Measurements from ENCODE around the gene MRPL57. TPM values are rescaled to one million over a fixed set of nuclear protein-coding genes. Genes with fewer than 3 reads are reported as not detected.

MRPL57 gene
- total RNA-seq, 5 donors from 2014 or later (not counting 1 experiment from before 2014, with no cell fraction given) = 11.0 to 18.6 (median 16.4) TPM

- 91% methylated on average over 9 of the region's 17 CpGs for WGBS (ENCODE audit: insufficient coverage)
- Mint-ChIP-seq H3K36me3 (peaks cover under 1% of the 10 kb centered on the region), H3K27me3 (peaks cover 11 to 14% of the 10 kb centered on the region in 2 donors), H3K9me3 (peaks cover 2 to 11% (median 7%) of the 10 kb centered on the region in 3 donors), H3K27ac (no peak overlapping the region), H3K4me3 (no peak overlapping the region), H3K4me1 (no peaks in the 10 kb centered on the region)
- Histone ChIP-seq H3K27me3 (replicated peaks in 1 of 2; ENCODE audit: control insufficient read depth in 2 of 2, extremely low read depth in 1 of 2, insufficient read depth in 2 of 2, low read length in 1 of 2) (peaks cover 0 to 9% of the 10 kb centered on the region in 2 experiments), H3K36me3 (ENCODE audit: control insufficient read depth in 2 of 2, extremely low read depth in 1 of 2, insufficient read depth in 1 of 2, low read length in 1 of 2) (no peaks in the 10 kb centered on the region), H3K4me3 (ENCODE audit: control insufficient read depth in 1 of 2, extremely low read depth in 1 of 2, low read length in 1 of 2) (no peak overlapping the region), H3K4me1 (ENCODE audit: control insufficient read depth in 1 of 2, extremely low read depth in 1 of 2, insufficient read depth in 2 of 2, low read length in 2 of 2) (no peaks in the 10 kb centered on the region), H3K27ac (ENCODE audit: low read length) (no peak overlapping the region), H3K9me3 (no peaks in the 10 kb centered on the region)
- CTCF ChIA-PET = interaction anchor here in 1 of 2 donors (0.6 kb wide), 1 partner anchor 906 kb away, joined by 3 read pairs; no protein-coding TSS in a partner anchor
- POLR2A ChIA-PET = no interaction called here
- DNase-seq (no peak), ATAC-seq (replicated peaks in 1 of 4) (no peak)
Observed at GRCh38 chr13:21225841-21226581, 49.6 kb downstream of the MRPL57 start.

- no peak overlapping the region for H3K4me3 ChIP-seq (ENCODE audit: control insufficient read depth in 1 of 2, extremely low read depth in 1 of 2, low read length in 1 of 2)
- 92% methylated on average over 6 of the region's 7 CpGs for WGBS (ENCODE audit: insufficient coverage)
Observed at GRCh38 chr13:21227917-21228316, 51.5 kb downstream of the MRPL57 start.

More at GRCh38 chr13:21227917-21228316, 51.5 kb downstream of the MRPL57 start:
- Mint-ChIP-seq H3K4me3 (no peak overlapping the region), H3K4me1 (peaks cover 6 to 13% (median 11%) of the 10 kb centered on the region in 3 donors), H3K36me3 (no peaks in the 10 kb centered on the region), H3K9me3 (no peaks in the 10 kb centered on the region), H3K27ac (no peak overlapping the region), H3K27me3 (peaks cover 6 to 10% of the 10 kb centered on the region in 2 donors)
- Histone ChIP-seq H3K27ac (ENCODE audit: low read length) (no peak overlapping the region), H3K4me1 (ENCODE audit: control insufficient read depth in 1 of 2, extremely low read depth in 1 of 2, insufficient read depth in 2 of 2, low read length in 2 of 2) (no peaks in the 10 kb centered on the region), H3K27me3 (replicated peaks in 1 of 2; ENCODE audit: control insufficient read depth in 2 of 2, extremely low read depth in 1 of 2, insufficient read depth in 2 of 2, low read length in 1 of 2) (peaks cover 0 to 9% of the 10 kb centered on the region in 2 experiments), H3K9me3 (no peaks in the 10 kb centered on the region), H3K36me3 (ENCODE audit: control insufficient read depth in 2 of 2, extremely low read depth in 1 of 2, insufficient read depth in 1 of 2, low read length in 1 of 2) (no peaks in the 10 kb centered on the region)
- ATAC-seq (replicated peaks in 1 of 4) (no peak), DNase-seq (no peak)
- ChIA-PET CTCF (no interaction called here), POLR2A (no interaction called here)

Other genes starting within 250 kb of the MRPL57 start
- gene LATS2, start 115.1 kb upstream of the MRPL57 start, total RNA-seq = 1 to 10 TPM in 4 of 5 donors, under 1 TPM in 1; 0.88 to 4.2 (median 2.7) TPM
- gene SAP18, start 36.5 kb upstream of the MRPL57 start, total RNA-seq = 100 to 1,000 TPM; 142 to 236 (median 170) TPM
- 1 to 10 TPM in 2 of 5 donors, under 1 TPM in 3; 0.69 to 2.7 (median 0.98) TPM for gene SKA3, start 106 bp upstream of the MRPL57 start, total RNA-seq

All from T-cell (primary cell).